IMR-90 (cell line): ENCODE measurements around the gene MRPL28. TPM values are rescaled to one million over a fixed set of nuclear protein-coding genes. Genes with fewer than 3 reads are reported as not detected.

Experiments
- ATAC-seq: fragments of 200-7000 bp; cut with Tn5 transposase; 2 replicates; pipeline ENCODE4 v1.9.1; 2020; ENCODE audit warnings: low read depth, mild to moderate bottlenecking, moderate library complexity
- BruUV-seq: library from RNA; stranded (reverse); fragments of 400-500 nt; replicated peaks from 2 replicates; lab custom pipeline; 2021; lab: Mats Ljungman, UMichigan
- CTCF ChIA-PET: fragments of 300-600 bp; formaldehyde crosslinking; extraction: SDS; loops from one replicate; lab custom pipeline; 2021; ENCODE audit warnings: antibody characterized with exemption; lab: Yijun Ruan, JAX
- POLR2A ChIA-PET: fragments of 300-600 bp; sonication (Branson Sonifier 250); formaldehyde crosslinking; loops from one replicate; lab custom pipeline; 2022; ENCODE audit warnings: antibody characterized with exemption; ENCODE audit not compliant: unreplicated experiment; lab: Charles Lee
- DNase-seq: peaks from one replicate; pipeline ENCODE4 v3.0.0; 2013
- H2AFZ ChIP-seq: replicated peaks from 2 replicates; pipeline ENCODE3; 2013; ENCODE audit warnings: low read length, mild to moderate bottlenecking; ENCODE audit not compliant: poor library complexity
- H2AK5ac ChIP-seq: 2 replicates; pipeline ENCODE4 v1.6.1; 2013; ENCODE audit warnings: low read depth, low read length, inconsistent platforms
- H2AK9ac ChIP-seq: replicated peaks from 2 replicates; pipeline ENCODE3; 2013; ENCODE audit warnings: mild to moderate bottlenecking, low read depth, low read length, moderate library complexity; ENCODE audit not compliant: poor library complexity
- H2BK120ac ChIP-seq: 2 replicates; pipeline ENCODE4 v1.6.1; 2013; ENCODE audit warnings: low read depth, low read length, inconsistent platforms
- H2BK15ac ChIP-seq: 3 replicates; pipeline ENCODE4 v1.6.1; 2013; ENCODE audit warnings: low read depth, low read length, inconsistent platforms
- H2BK20ac ChIP-seq: 2 replicates; pipeline ENCODE4 v1.6.1; 2013; ENCODE audit warnings: low read depth, mild to moderate bottlenecking, inconsistent platforms, low read length, moderate library complexity
- H2BK5ac ChIP-seq: 2 replicates; pipeline ENCODE4 v1.6.1; 2013; ENCODE audit warnings: mild to moderate bottlenecking, low read depth, low read length, inconsistent platforms; ENCODE audit not compliant: poor library complexity, severe bottlenecking
- H3K14ac ChIP-seq: replicated peaks from 2 replicates; pipeline ENCODE4 v1.6.1; 2013; ENCODE audit warnings: low read depth, low read length, inconsistent platforms
- H3K18ac ChIP-seq: 2 replicates; pipeline ENCODE4 v1.6.1; 2013; ENCODE audit warnings: low read depth, low read length, control low read depth
- H3K23ac ChIP-seq: 2 replicates; pipeline ENCODE4 v1.6.1; 2013; ENCODE audit warnings: low read depth, low read length, inconsistent platforms
- H3K27ac ChIP-seq: 2 replicates; pipeline ENCODE4 v1.5.1; 2013; ENCODE audit warnings: mild to moderate bottlenecking, control low read depth, low read length; ENCODE audit not compliant: insufficient read depth
- H3K27me3 ChIP-seq: 2 replicates; pipeline ENCODE4 v1.6.1; 2013; ENCODE audit warnings: low read length; ENCODE audit not compliant: control insufficient read depth, insufficient read depth
- H3K36me3 ChIP-seq: 2 replicates; pipeline ENCODE4 v1.6.1; 2013; ENCODE audit warnings: low read length, mixed read lengths; ENCODE audit not compliant: control insufficient read depth, insufficient read depth
- H3K4ac ChIP-seq: 2 replicates; pipeline ENCODE4 v1.6.1; 2013; ENCODE audit warnings: low read depth, low read length, inconsistent platforms
- H3K4me1 ChIP-seq: 2 replicates; pipeline ENCODE4 v1.6.1; 2013; ENCODE audit warnings: low read length, mixed read lengths; ENCODE audit not compliant: control insufficient read depth, insufficient read depth
- H3K4me2 ChIP-seq: 2 replicates; pipeline ENCODE4 v1.6.1; 2013; ENCODE audit warnings: low read depth, mild to moderate bottlenecking, control low read depth, low read length, moderate library complexity
- H3K4me3 ChIP-seq: 2 replicates; pipeline ENCODE4 v1.5.1; 2013; ENCODE audit warnings: low read depth, mild to moderate bottlenecking, control low read depth, low read length, moderate library complexity; ENCODE audit not compliant: insufficient read depth
- H3K56ac ChIP-seq: 2 replicates; pipeline ENCODE4 v1.6.1; 2013; ENCODE audit warnings: low read length, inconsistent platforms; ENCODE audit not compliant: insufficient read depth; ENCODE audit errors: extremely low read depth
- H3K79me1 ChIP-seq, 2 experiments: 2 replicates each; pipeline ENCODE4 v1.6.1; 2013; ENCODE audit warnings: low read length in 2 of 2, inconsistent platforms in 1 of 2, low read depth in 1 of 2
- H3K9ac ChIP-seq: 2 replicates; pipeline ENCODE4 v1.6.1; 2013; ENCODE audit warnings: low read depth, low read length, control low read depth
- H3K9me1 ChIP-seq: 2 replicates; pipeline ENCODE4 v1.6.1; 2013; ENCODE audit warnings: low read length, inconsistent platforms; ENCODE audit not compliant: insufficient read depth
- H3K9me3 ChIP-seq: 2 replicates; pipeline ENCODE4 v1.6.1; 2013; ENCODE audit warnings: low read length; ENCODE audit not compliant: control insufficient read depth, insufficient read depth
- H4K20me1 ChIP-seq: 2 replicates; pipeline ENCODE4 v1.6.1; 2013; ENCODE audit warnings: low read length, inconsistent platforms; ENCODE audit not compliant: insufficient read depth
- H4K5ac ChIP-seq: 2 replicates; pipeline ENCODE4 v1.6.1; 2013; ENCODE audit warnings: mild to moderate bottlenecking, low read depth, low read length, control low read depth
- H4K8ac ChIP-seq, 2 experiments: 2 replicates each; pipeline ENCODE4 v1.6.1; 2013; ENCODE audit warnings: low read depth in 2 of 2, low read length in 2 of 2, control low read depth in 1 of 2, inconsistent platforms in 1 of 2
- H4K91ac ChIP-seq: 2 replicates; pipeline ENCODE4 v1.6.1; 2013; ENCODE audit warnings: low read depth, low read length, inconsistent platforms; ENCODE audit not compliant: insufficient read depth
- BHLHE40 ChIP-seq: fragments of 150-350 bp; IDR thresholded peaks from 2 replicates; pipeline ENCODE4 v1.6.1; 2016; ENCODE audit warnings: mild to moderate bottlenecking, low read depth, low read length
- CEBPB ChIP-seq: IDR thresholded peaks from 2 replicates; pipeline ENCODE4 v1.6.1; 2012; ENCODE audit warnings: low read depth, low read length, improper control_type of control experiment
- CHD1 ChIP-seq: IDR thresholded peaks from 2 replicates; pipeline ENCODE4 v1.6.1; 2012; ENCODE audit warnings: low read depth, low read length, improper control_type of control experiment
- FOS ChIP-seq: fragments of 150-350 bp; IDR thresholded peaks from 2 replicates; pipeline ENCODE4 v1.6.1; 2016; ENCODE audit warnings: low read depth, low read length
- MXI1 ChIP-seq: IDR thresholded peaks from 2 replicates; pipeline ENCODE4 v1.6.1; 2012; ENCODE audit warnings: low read depth, mild to moderate bottlenecking, low read length, moderate library complexity, borderline replicate concordance
- POLR2A ChIP-seq: IDR thresholded peaks from 2 replicates; pipeline ENCODE4 v1.6.1; 2012; ENCODE audit warnings: mild to moderate bottlenecking, low read depth, low read length
- RAD21 ChIP-seq: IDR thresholded peaks from 2 replicates; pipeline ENCODE4 v1.6.1; 2012; ENCODE audit warnings: low read length, improper control_type of control experiment
- RFX5 ChIP-seq: IDR thresholded peaks from 2 replicates; pipeline ENCODE4 v1.8.0; 2012; ENCODE audit warnings: low read depth, mild to moderate bottlenecking, low read length, moderate library complexity
- SMC3 ChIP-seq: fragments of 150-350 bp; IDR thresholded peaks from 2 replicates; pipeline ENCODE4 v1.6.1; 2016; ENCODE audit warnings: low read depth, mild to moderate bottlenecking, antibody characterized with exemption, low read length, moderate library complexity
- WGBS, 2 experiments: methylation state at CpG; one replicate each; pipeline versions ENCODE4 v1.1.5 to v1.1.7; 2013; ENCODE audit warnings: missing lambda C conversion rate in 2 of 2; ENCODE audit not compliant: insufficient read length in 1 of 2; ENCODE audit errors: extremely low coverage in 2 of 2; 5-methylcytosine and 5-hydroxymethylcytosine counted together
- dilution Hi-C: fragments of 300-500 bp; cut with HindIII; formaldehyde crosslinking; loops from one replicate; pipeline ENCODE4 v1.14.3; 2018; ENCODE audit warnings: low sequenced_read_pairs; ENCODE audit not compliant: unreplicated experiment
- in situ Hi-C: fragments of 300-500 bp; cut with MboI; formaldehyde crosslinking; loops from 3 replicates; pipeline ENCODE4 v1.14.3; 2019; ENCODE audit warnings: low sequenced_read_pairs, inconsistent platforms, mixed read lengths
- intact Hi-C: fragments of 100-400 bp; cut with micrococcal nuclease; formaldehyde crosslinking; loops from 2 replicates; pipeline ENCODE4 v1.10.0; 2022
- polyA plus RNA-seq, 3 experiments: library from polyadenylated mRNA; depleted of rRNA; stranded (reverse); fragments of >200 nt; gene quantifications; 2 replicates each; pipeline ENCODE4 v1.2.3, GENCODE V29; 2012; ENCODE audit warnings: low replicate concordance in 1 of 3
- total RNA-seq: library from RNA; depleted of rRNA; stranded (reverse); fragments of >200 nt; gene quantifications from 2 replicates; pipeline ENCODE4 v1.2.3, GENCODE V29; 2012
- TF ChIP-seq, protein P1 (sequence below): fragments of 150-350 bp; IDR thresholded peaks from 2 replicates; pipeline ENCODE4 v1.6.1; 2017; ENCODE audit warnings: mild to moderate bottlenecking, antibody characterized with exemption, low read length, low read depth
- TF ChIP-seq, protein P2 (sequence below): fragments of 150-350 bp; IDR thresholded peaks from 2 replicates; pipeline ENCODE4 v1.6.1; 2016; ENCODE audit warnings: low read depth, mild to moderate bottlenecking, low read length, moderate library complexity, borderline replicate concordance

MRPL28 gene
- total and polyA plus RNA-seq, 2 of the 4 experiments (the other 2 are of a cell fraction), result 104 to 181 TPM

DNA sequence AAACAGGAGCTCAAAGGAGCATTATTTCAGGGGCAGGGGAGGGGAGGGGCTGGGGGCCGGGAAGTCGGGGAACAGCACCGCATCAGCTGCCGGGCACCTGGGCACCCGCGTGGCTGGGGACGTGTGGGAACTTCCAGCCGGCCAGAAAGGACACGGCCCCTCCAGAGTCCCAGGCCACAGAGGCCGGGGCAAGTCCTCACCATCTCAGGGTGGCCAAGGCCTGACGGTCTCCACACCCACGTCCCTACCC lies 10.3 kb upstream of the MRPL28 start (continued):
- TF ChIP-seq, protein P1, sequence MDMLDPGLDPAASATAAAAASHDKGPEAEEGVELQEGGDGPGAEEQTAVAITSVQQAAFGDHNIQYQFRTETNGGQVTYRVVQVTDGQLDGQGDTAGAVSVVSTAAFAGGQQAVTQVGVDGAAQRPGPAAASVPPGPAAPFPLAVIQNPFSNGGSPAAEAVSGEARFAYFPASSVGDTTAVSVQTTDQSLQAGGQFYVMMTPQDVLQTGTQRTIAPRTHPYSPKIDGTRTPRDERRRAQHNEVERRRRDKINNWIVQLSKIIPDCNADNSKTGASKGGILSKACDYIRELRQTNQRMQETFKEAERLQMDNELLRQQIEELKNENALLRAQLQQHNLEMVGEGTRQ, result no peak
- TF ChIP-seq CHD1 (no peak), MXI1 (no peak)

DNA sequence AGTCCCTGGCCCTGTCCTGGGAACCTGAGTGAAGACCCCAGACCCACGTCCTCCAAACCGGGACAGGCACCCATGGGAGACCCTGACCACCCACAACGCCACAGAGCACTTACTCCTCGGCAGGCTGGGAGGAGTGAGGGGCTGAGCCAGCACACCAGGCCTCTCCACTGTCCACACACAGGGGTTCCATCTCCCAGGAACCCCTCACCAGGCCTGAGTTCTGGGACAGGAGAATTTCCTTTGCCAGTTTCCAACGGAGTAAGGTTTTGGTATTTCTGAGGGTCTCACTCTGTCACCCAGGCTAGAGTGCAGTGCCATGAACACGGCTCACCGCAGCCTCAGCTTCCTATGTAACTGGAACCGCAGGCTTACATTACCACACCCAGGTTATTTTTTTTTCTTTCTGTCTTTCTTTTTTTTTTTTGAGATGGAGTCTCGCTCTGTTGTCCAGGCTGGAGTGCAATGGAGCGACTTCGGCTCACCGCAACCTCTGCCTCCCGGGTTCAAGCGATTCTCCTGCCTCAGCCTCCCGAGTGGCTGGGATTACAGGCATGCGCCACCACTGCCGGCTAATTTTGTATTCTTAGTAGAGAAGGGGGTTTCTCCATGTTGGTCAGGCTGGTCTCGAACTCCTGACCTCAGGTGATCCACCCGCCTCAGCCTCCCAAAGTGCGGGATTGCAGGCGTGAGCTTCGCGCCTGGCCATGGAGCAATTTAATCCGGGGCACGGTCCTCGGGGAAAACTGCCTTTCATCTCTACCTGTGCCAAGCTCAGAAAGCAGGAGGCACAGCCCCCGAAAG lies 9.8 kb upstream of the MRPL28 start:
- no peak overlapping the region for H3K56ac ChIP-seq
- H4K5ac ChIP-seq, result no peak overlapping the region
- no peak overlapping the region for H4K91ac ChIP-seq
- WGBS, 2 experiments, result 60% methylated on average over 1 of the region's 27 CpGs; no CpG with 5 or more reads in 1 of the 2 experiments
- in situ Hi-C loops, result no loop called here
- H2BK15ac ChIP-seq, result no peak overlapping the region
- no peaks in the 10 kb centered on the region for H3K27me3 ChIP-seq
- ATAC-seq, result no peak
- H2BK120ac ChIP-seq, result no peak overlapping the region
- no peak overlapping the region for H2AFZ ChIP-seq
- H3K4me2 ChIP-seq, result peak overlapping the region; percentile 95; the same call in 1 of the 2 replicates
- peak overlapping the region; percentile 42; the same call in 1 of the 2 replicates for H3K23ac ChIP-seq
- H3K18ac ChIP-seq, result no peak overlapping the region
- no peak overlapping the region for H3K14ac ChIP-seq
- no peaks in the 10 kb centered on the region for H3K9me1 ChIP-seq
- H3K27ac ChIP-seq, result no peak overlapping the region; the same call in 1 of the 2 replicates
- H3K4me1 ChIP-seq, result peaks cover 2% of the 10 kb centered on the region; the same call in 1 of the 2 replicates
- H3K4ac ChIP-seq, result no peak overlapping the region
- intact Hi-C loops, result no loop called here
- no peak for DNase-seq
- ChIA-PET POLR2A (interaction anchor here (0.6 kb wide), 1 partner anchor 13 kb away, joined by 5 read pairs; no protein-coding TSS in a partner anchor), CTCF (no interaction called here)
- no peak overlapping the region for H2AK5ac ChIP-seq
- H3K36me3 ChIP-seq, result peaks cover 19% of the 10 kb centered on the region
- H2BK20ac ChIP-seq, result no peak overlapping the region
- peak overlapping the region; percentile 91; the same call in 1 of the 2 replicates for H3K9ac ChIP-seq
- peak overlapping the region; percentile 88; the same call in 1 of the 2 replicates for H3K4me3 ChIP-seq
- no peak overlapping the region for H2AK9ac ChIP-seq
- H3K9me3 ChIP-seq, result no peaks in the 10 kb centered on the region
- dilution Hi-C loops, result no loop called here
- peaks cover 13 to 29% of the 10 kb centered on the region in 2 experiments; a peak in 3 of 4 replicates for H3K79me1 ChIP-seq
- no peak overlapping the region for H4K8ac ChIP-seq
- H4K20me1 ChIP-seq, result peaks cover 16% of the 10 kb centered on the region
- BruUV-seq, result no TSS peak
- H2BK5ac ChIP-seq, result no peak overlapping the region
- TF ChIP-seq MXI1 (no peak), RAD21 (no peak), RFX5 (no peak), FOS (no peak), POLR2A (no peak), CEBPB (no peak), BHLHE40 (no peak), CHD1 (no peak), SMC3 (no peak)
- TF ChIP-seq, protein P2, sequence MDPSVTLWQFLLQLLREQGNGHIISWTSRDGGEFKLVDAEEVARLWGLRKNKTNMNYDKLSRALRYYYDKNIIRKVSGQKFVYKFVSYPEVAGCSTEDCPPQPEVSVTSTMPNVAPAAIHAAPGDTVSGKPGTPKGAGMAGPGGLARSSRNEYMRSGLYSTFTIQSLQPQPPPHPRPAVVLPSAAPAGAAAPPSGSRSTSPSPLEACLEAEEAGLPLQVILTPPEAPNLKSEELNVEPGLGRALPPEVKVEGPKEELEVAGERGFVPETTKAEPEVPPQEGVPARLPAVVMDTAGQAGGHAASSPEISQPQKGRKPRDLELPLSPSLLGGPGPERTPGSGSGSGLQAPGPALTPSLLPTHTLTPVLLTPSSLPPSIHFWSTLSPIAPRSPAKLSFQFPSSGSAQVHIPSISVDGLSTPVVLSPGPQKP, result no peak
- TF ChIP-seq, protein P1, result no peak
